ENCODE data around the gene WDR45B.

DNA sequence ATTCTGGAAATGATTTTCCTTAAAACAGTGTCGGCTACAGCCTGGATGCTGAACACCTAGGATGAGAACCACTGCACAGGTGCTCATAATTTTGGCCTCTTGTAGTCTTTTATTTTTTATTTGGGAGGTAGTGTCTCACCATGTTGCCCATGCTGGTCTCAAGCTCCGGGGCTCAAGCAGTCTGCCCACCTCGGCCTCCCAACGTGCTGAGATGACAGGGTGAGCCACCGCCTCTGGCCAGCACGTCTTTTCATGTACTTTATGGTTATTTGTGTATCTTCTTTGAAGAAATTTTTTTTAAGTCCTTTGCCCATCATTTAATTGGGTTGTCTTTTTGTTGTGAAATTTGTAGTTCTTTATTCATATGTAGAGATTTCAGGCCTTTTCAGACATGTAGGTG lies 58.0 kb downstream of the WDR45B start:
- TF ChIP-seq, protein P1, sequence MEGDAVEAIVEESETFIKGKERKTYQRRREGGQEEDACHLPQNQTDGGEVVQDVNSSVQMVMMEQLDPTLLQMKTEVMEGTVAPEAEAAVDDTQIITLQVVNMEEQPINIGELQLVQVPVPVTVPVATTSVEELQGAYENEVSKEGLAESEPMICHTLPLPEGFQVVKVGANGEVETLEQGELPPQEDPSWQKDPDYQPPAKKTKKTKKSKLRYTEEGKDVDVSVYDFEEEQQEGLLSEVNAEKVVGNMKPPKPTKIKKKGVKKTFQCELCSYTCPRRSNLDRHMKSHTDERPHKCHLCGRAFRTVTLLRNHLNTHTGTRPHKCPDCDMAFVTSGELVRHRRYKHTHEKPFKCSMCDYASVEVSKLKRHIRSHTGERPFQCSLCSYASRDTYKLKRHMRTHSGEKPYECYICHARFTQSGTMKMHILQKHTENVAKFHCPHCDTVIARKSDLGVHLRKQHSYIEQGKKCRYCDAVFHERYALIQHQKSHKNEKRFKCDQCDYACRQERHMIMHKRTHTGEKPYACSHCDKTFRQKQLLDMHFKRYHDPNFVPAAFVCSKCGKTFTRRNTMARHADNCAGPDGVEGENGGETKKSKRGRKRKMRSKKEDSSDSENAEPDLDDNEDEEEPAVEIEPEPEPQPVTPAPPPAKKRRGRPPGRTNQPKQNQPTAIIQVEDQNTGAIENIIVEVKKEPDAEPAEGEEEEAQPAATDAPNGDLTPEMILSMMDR (IDR thresholded peaks at IDR 0.05): no peak
- TF ChIP-seq POLR2A (IDR thresholded peaks at IDR 0.05): no peak
